Activated CD4-positive, alpha-beta T cell treated with anti-CD3 and anti-CD28 coated beads, Interleukin-2, amount 50 U/mL, for 4 hours (primary cell): ENCODE data around the gene CYRIA.

Experiments
- DNase-seq, 2 experiments: peaks; one replicate each; pipeline ENCODE4 v3.0.0-alpha.2; 2020

CYRIA gene

GRCh38 chr2:16666449-16666801 is 791 bp upstream of the CYRIA start:
- no peak for DNase-seq

- DNase-seq, result no peak
Observed at GRCh38 chr2:16664809-16665747, 556 bp downstream of the CYRIA start.

GRCh38 chr2:16664052-16664731 is 1.4 kb downstream of the CYRIA start:
- DNase-seq, result no peak

- no peak for DNase-seq
Observed at GRCh38 chr2:16663121-16663905, 2.3 kb downstream of the CYRIA start.

GRCh38 chr2:16661936-16662839 is 3.4 kb downstream of the CYRIA start:
- no peak for DNase-seq

GRCh38 chr2:16661526-16661925 is 4.1 kb downstream of the CYRIA start:
- no peak for DNase-seq

- DNase-seq, result no peak
Observed at GRCh38 chr2:16660556-16660955, 5.1 kb downstream of the CYRIA start.

GRCh38 chr2:16660114-16660513 is 5.5 kb downstream of the CYRIA start:
- no peak for DNase-seq

- DNase-seq, result no peak
Observed at GRCh38 chr2:16658076-16658739, 7.4 kb downstream of the CYRIA start.

GRCh38 chr2:16657671-16658070 is 8.0 kb downstream of the CYRIA start:
- no peak for DNase-seq

GRCh38 chr2:16656784-16657391 is 8.7 kb downstream of the CYRIA start:
- no peak for DNase-seq

GRCh38 chr2:16655905-16656642 is 9.6 kb downstream of the CYRIA start:
- no peak for DNase-seq

- DNase-seq, result no peak
Observed at GRCh38 chr2:16655445-16655837, 10.2 kb downstream of the CYRIA start.

- no peak for DNase-seq
Observed at GRCh38 chr2:16654833-16655444, 10.7 kb downstream of the CYRIA start.

GRCh38 chr2:16653799-16654198 is 11.8 kb downstream of the CYRIA start:
- no peak for DNase-seq

- DNase-seq, result no peak
Observed at GRCh38 chr2:16653083-16653375, 12.6 kb downstream of the CYRIA start.

GRCh38 chr2:16652296-16653082 is 13.1 kb downstream of the CYRIA start:
- no peak for DNase-seq

- no peak for DNase-seq
Observed at GRCh38 chr2:16650287-16651249, 15.1 kb downstream of the CYRIA start.
